Measurements from ENCODE around the gene CTSH. TPM values are rescaled to one million over a fixed set of nuclear protein-coding genes. Genes with fewer than 3 reads are reported as not detected.

Gene CTSH
- total and polyA plus RNA-seq, 2 of the 13 experiments (the other 11 are each of a cell fraction or from before 2014, with no cell fraction given): 265 to 653 TPM

DNA sequence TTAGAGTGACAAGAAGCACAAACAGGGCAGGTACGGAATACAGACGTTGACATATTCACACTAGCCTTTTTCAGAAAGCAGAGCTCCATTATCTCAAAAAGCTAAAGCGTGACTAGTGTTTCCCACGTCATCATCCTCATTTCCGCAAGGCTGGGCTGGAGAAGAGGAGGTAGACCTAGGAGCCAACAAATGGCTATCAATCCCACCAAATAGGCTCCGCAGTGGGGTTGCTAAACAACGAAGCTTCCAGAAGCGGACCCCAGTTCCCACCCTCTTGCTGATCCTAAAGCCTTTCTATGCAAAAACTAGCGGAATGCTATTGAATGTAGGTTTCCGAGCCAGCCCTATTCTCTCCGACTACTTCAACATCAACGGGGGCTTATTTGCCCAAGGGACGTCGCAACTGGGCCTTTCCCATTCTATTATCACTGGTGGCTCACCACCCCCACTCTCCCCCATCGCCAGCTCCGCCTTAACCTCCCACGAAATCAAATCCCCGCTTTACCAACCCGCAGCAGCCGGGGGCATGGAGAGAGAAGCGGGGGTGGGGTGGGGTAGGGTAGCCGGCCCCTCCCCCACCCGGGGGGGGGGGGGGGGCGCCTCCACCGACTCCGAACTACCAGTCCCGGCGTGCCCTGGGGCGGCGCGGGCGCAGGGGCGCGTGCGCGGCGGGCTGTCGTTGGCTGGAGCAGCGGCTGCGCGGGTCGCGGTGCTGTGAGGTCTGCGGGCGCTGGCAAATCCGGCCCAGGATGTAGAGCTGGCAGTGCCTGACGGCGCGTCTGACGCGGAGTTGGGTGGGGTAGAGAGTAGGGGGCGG lies 72.5 kb downstream of the CTSH start, which contains the start of gene MORF4L1 (continued):
- no peak for TF ChIP-seq YEATS4 (CRISPR knock-in tag; IDR thresholded peaks at IDR 0.05; ENCODE audit: borderline replicate concordance)
- TF ChIP-seq ZNF589 (CRISPR knock-in tag; conservative IDR thresholded peaks at IDR 0.05): peak; percentile 61; the same call in 1 of the 2 replicates
- TF ChIP-seq CHD4 (IDR thresholded peaks at IDR 0.05; ENCODE audit: borderline replicate concordance, low read length): no peak
- no peak for TF ChIP-seq SAP130 (CRISPR knock-in tag; IDR thresholded peaks at IDR 0.05; ENCODE audit: low read depth)
- no peak for TF ChIP-seq ZNF747 (CRISPR knock-in tag; IDR thresholded peaks at IDR 0.05; ENCODE audit: borderline replicate concordance)
- TF ChIP-seq FOXA1 (IDR thresholded peaks at IDR 0.05): no peak
- no peak for TF ChIP-seq FOXA1 (CRISPR knock-in tag; IDR thresholded peaks at IDR 0.05)
- no peak for TF ChIP-seq MTF2 (CRISPR knock-in tag; IDR thresholded peaks at IDR 0.05; ENCODE audit: borderline replicate concordance)
- TF ChIP-seq MAZ (IDR thresholded peaks at IDR 0.05; ENCODE audit: borderline replicate concordance, low read depth, low read length): peak; percentile 88
- no peak for TF ChIP-seq MAZ (CRISPR knock-in tag; IDR thresholded peaks at IDR 0.05; ENCODE audit: low read depth)
- TF ChIP-seq, protein P1, sequence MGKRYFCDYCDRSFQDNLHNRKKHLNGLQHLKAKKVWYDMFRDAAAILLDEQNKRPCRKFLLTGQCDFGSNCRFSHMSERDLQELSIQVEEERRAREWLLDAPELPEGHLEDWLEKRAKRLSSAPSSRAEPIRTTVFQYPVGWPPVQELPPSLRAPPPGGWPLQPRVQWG (CRISPR knock-in tag; IDR thresholded peaks at IDR 0.05; ENCODE audit: borderline replicate concordance, low read depth): no peak
- peak; percentile 73; the same call in 1 of the 2 replicates for TF ChIP-seq ATF1 (CRISPR knock-in tag; IDR thresholded peaks at IDR 0.05)
- no peak for TF ChIP-seq ZNF350 (CRISPR knock-in tag; IDR thresholded peaks at IDR 0.05; ENCODE audit: borderline replicate concordance, low read depth)
- TF ChIP-seq JUNB (CRISPR knock-in tag; IDR thresholded peaks at IDR 0.05; ENCODE audit: borderline replicate concordance): no peak
- no peak for TF ChIP-seq MYNN (CRISPR knock-in tag; IDR thresholded peaks at IDR 0.05; ENCODE audit: low read depth)
- TF ChIP-seq CHD2 (IDR thresholded peaks at IDR 0.05; ENCODE audit: low read depth, low read length): peak; percentile 82
- TF ChIP-seq ARHGAP35 (CRISPR knock-in tag; IDR thresholded peaks at IDR 0.05; ENCODE audit: borderline replicate concordance): no peak
- TF ChIP-seq, protein P2, sequence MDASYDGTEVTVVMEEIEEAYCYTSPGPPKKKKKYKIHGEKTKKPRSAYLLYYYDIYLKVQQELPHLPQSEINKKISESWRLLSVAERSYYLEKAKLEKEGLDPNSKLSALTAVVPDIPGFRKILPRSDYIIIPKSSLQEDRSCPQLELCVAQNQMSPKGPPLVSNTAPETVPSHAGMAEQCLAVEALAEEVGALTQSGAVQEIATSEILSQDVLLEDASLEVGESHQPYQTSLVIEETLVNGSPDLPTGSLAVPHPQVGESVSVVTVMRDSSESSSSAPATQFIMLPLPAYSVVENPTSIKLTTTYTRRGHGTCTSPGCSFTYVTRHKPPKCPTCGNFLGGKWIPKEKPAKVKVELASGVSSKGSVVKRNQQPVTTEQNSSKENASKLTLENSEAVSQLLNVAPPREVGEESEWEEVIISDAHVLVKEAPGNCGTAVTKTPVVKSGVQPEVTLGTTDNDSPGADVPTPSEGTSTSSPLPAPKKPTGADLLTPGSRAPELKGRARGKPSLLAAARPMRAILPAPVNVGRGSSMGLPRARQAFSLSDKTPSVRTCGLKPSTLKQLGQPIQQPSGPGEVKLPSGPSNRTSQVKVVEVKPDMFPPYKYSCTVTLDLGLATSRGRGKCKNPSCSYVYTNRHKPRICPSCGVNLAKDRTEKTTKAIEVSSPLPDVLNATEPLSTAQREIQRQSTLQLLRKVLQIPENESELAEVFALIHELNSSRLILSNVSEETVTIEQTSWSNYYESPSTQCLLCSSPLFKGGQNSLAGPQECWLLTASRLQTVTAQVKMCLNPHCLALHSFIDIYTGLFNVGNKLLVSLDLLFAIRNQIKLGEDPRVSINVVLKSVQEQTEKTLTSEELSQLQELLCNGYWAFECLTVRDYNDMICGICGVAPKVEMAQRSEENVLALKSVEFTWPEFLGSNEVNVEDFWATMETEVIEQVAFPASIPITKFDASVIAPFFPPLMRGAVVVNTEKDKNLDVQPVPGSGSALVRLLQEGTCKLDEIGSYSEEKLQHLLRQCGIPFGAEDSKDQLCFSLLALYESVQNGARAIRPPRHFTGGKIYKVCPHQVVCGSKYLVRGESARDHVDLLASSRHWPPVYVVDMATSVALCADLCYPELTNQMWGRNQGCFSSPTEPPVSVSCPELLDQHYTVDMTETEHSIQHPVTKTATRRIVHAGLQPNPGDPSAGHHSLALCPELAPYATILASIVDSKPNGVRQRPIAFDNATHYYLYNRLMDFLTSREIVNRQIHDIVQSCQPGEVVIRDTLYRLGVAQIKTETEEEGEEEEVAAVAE (CRISPR knock-in tag; IDR thresholded peaks at IDR 0.05; ENCODE audit: borderline replicate concordance): 0 out of 2 replicates have a peak, but pooled peaks have one; percentile 35
- TF ChIP-seq PHF20 (CRISPR knock-in tag; IDR thresholded peaks at IDR 0.05): 0 out of 2 replicates have a peak, but pooled peaks have one; percentile 24
- no peak for TF ChIP-seq ZNF788 (CRISPR knock-in tag; IDR thresholded peaks at IDR 0.05; ENCODE audit: borderline replicate concordance)
- TF ChIP-seq ZNF547 (CRISPR knock-in tag; IDR thresholded peaks at IDR 0.05): no peak
- TF ChIP-seq, protein P3, sequence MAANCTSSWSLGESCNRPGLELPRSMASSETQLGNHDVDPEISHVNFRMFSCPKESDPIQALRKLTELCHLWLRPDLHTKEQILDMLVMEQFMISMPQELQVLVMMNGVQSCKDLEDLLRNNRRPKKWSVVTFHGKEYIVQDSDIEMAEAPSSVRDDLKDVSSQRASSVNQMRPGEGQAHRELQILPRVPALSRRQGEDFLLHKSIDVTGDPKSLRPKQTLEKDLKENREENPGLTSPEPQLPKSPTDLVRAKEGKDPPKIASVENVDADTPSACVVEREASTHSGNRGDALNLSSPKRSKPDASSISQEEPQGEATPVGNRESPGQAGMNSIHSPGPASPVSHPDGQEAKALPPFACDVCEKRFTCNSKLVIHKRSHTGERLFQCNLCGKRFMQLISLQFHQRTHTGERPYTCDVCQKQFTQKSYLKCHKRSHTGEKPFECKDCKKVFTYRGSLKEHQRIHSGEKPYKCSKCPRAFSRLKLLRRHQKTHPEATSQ (CRISPR knock-in tag; IDR thresholded peaks at IDR 0.05; ENCODE audit: borderline replicate concordance): no peak
- TF ChIP-seq KLF12 (CRISPR knock-in tag; IDR thresholded peaks at IDR 0.05; ENCODE audit: borderline replicate concordance): peak; percentile 46; the same call in 1 of the 2 replicates
- no peak for TF ChIP-seq PHF8 (CRISPR knock-in tag; IDR thresholded peaks at IDR 0.05)
- no peak for TF ChIP-seq PITX1 (CRISPR knock-in tag; IDR thresholded peaks at IDR 0.05)
